ENCODE results near the gene HLA-DMB. TPM values are rescaled to one million over a fixed set of nuclear protein-coding genes. Genes with fewer than 3 reads are reported as not detected.

Gene HLA-DMB
- total RNA-seq, 1 donor from 2014 or later = not detected

- Mint-ChIP-seq H3K9me3 (ENCODE audit: unreplicated experiment) (no peaks in the 10 kb centered on the region), H3K36me3 (ENCODE audit: unreplicated experiment) (no peaks in the 10 kb centered on the region), H3K4me3 (ENCODE audit: unreplicated experiment) (no peak overlapping the region), H3K27ac (ENCODE audit: unreplicated experiment) (no peak overlapping the region), H3K27me3 (ENCODE audit: unreplicated experiment) (peaks cover 10% of the 10 kb centered on the region), H3K4me1 (ENCODE audit: unreplicated experiment) (no peaks in the 10 kb centered on the region)
- no peak for DNase-seq (ENCODE audit: extremely low spot score, unreplicated experiment)
- no peak for TF ChIP-seq CTCF (IDR thresholded peaks at IDR 0.05)
These were observed 31.9 kb downstream of the HLA-DMB start for GRCh38 chr6:32908897-32909296.

GRCh38 chr6:32906539-32906938, 34.3 kb downstream of the HLA-DMB start:
- DNase-seq (ENCODE audit: extremely low spot score, unreplicated experiment) = no peak
- H3K4me3 Mint-ChIP-seq (ENCODE audit: unreplicated experiment) = no peak overlapping the region
- H3K27me3 Mint-ChIP-seq (ENCODE audit: unreplicated experiment) = no peaks in the 10 kb centered on the region
- no peak for TF ChIP-seq CTCF (IDR thresholded peaks at IDR 0.05)
- no peak overlapping the region for H3K27ac Mint-ChIP-seq (ENCODE audit: unreplicated experiment)
- H3K4me1 Mint-ChIP-seq (ENCODE audit: unreplicated experiment) = no peaks in the 10 kb centered on the region
- peaks cover 4% of the 10 kb centered on the region for H3K36me3 Mint-ChIP-seq (ENCODE audit: unreplicated experiment)
- no peaks in the 10 kb centered on the region for H3K9me3 Mint-ChIP-seq (ENCODE audit: unreplicated experiment)

GRCh38 chr6:32905078-32905477, 35.8 kb downstream of the HLA-DMB start:
- no peak for DNase-seq (ENCODE audit: extremely low spot score, unreplicated experiment)
- Mint-ChIP-seq H3K27me3 (ENCODE audit: unreplicated experiment) (no peaks in the 10 kb centered on the region), H3K4me1 (ENCODE audit: unreplicated experiment) (no peaks in the 10 kb centered on the region), H3K9me3 (ENCODE audit: unreplicated experiment) (no peaks in the 10 kb centered on the region), H3K27ac (ENCODE audit: unreplicated experiment) (no peak overlapping the region), H3K36me3 (ENCODE audit: unreplicated experiment) (peaks cover 11% of the 10 kb centered on the region), H3K4me3 (ENCODE audit: unreplicated experiment) (no peak overlapping the region)
- no peak for TF ChIP-seq CTCF (IDR thresholded peaks at IDR 0.05)

GRCh38 chr6:32903952-32904351, 36.9 kb downstream of the HLA-DMB start:
- no peaks in the 10 kb centered on the region for H3K4me1 Mint-ChIP-seq (ENCODE audit: unreplicated experiment)

GRCh38 chr6:32895006-32895345, 45.9 kb downstream of the HLA-DMB start:
- H3K4me1 Mint-ChIP-seq (ENCODE audit: unreplicated experiment) = peaks cover 15% of the 10 kb centered on the region
- DNase-seq (ENCODE audit: extremely low spot score, unreplicated experiment) = no peak
- peaks cover 4% of the 10 kb centered on the region for H3K27me3 Mint-ChIP-seq (ENCODE audit: unreplicated experiment)
- H3K36me3 Mint-ChIP-seq (ENCODE audit: unreplicated experiment) = no peaks in the 10 kb centered on the region
- peak overlapping the region; percentile 97 for H3K27ac Mint-ChIP-seq (ENCODE audit: unreplicated experiment)
- TF ChIP-seq CTCF (IDR thresholded peaks at IDR 0.05) = no peak
- H3K4me3 Mint-ChIP-seq (ENCODE audit: unreplicated experiment) = peak overlapping the region; percentile 97
- H3K9me3 Mint-ChIP-seq (ENCODE audit: unreplicated experiment) = no peaks in the 10 kb centered on the region

More at GRCh38 chr6:32903952-32904351, 36.9 kb downstream of the HLA-DMB start:
- H3K9me3 Mint-ChIP-seq (ENCODE audit: unreplicated experiment) = no peaks in the 10 kb centered on the region
- TF ChIP-seq CTCF (IDR thresholded peaks at IDR 0.05) = no peak
- H3K36me3 Mint-ChIP-seq (ENCODE audit: unreplicated experiment) = peaks cover 11% of the 10 kb centered on the region
- no peak overlapping the region for H3K4me3 Mint-ChIP-seq (ENCODE audit: unreplicated experiment)
- no peak overlapping the region for H3K27ac Mint-ChIP-seq (ENCODE audit: unreplicated experiment)
- no peaks in the 10 kb centered on the region for H3K27me3 Mint-ChIP-seq (ENCODE audit: unreplicated experiment)
- no peak for DNase-seq (ENCODE audit: extremely low spot score, unreplicated experiment)
